Measurements from ENCODE around the gene CDCP2.

GRCh38 chr1:54193453-54193852 is 40.7 kb upstream of the CDCP2 start:
- TF ChIP-seq CTCF (IDR thresholded peaks at IDR 0.05) (no peak), EZH2 (IDR thresholded peaks at IDR 0.05; ENCODE audit: borderline replicate concordance, insufficient read depth, low read depth, low read length, poor library complexity, severe bottlenecking) (no peak)
